Ovary (tissue), 9 donors: ENCODE data around the gene PRCD. TPM values are rescaled to one million over a fixed set of nuclear protein-coding genes. Genes with fewer than 3 reads are reported as not detected.

Source experiments
- DNase-seq, 5 donors: peaks; one replicate each; pipeline ENCODE4 v3.0.0-alpha.2; 2019 to 2020
- H3K27ac ChIP-seq, 2 donors: fragments of 200-600 bp; one replicate each; pipeline versions ENCODE4 v1.5.1 to v1.8.0; 2019 to 2022
- H3K27me3 ChIP-seq: fragments of 200-600 bp; one replicate; pipeline ENCODE4 v1.8.0; 2022
- H3K36me3 ChIP-seq: fragments of 200-600 bp; sonication (generic); one replicate; pipeline ENCODE4 v1.5.1; 2019
- H3K4me1 ChIP-seq: one replicate; pipeline ENCODE4 v1.8.1; 2013; ENCODE audit warnings: mild to moderate bottlenecking, moderate library complexity; ENCODE audit not compliant: insufficient read depth
- H3K4me3 ChIP-seq: fragments of 200-600 bp; sonication (generic); one replicate; pipeline ENCODE4 v1.5.1; 2017
- H3K9me3 ChIP-seq, 2 donors: fragments of 200-600 bp in 1 of 2; sonication (generic) in 1 of 2; one replicate each; pipeline versions ENCODE4 v1.5.1 to v1.8.1; 2013 to 2019; ENCODE audit warnings: mild to moderate bottlenecking in 1 of 2, moderate library complexity in 1 of 2
- CTCF ChIP-seq, 3 donors: fragments of 450-650 bp in 2 of 3; fragments of 200-600 bp in 1 of 3; IDR thresholded peaks; one replicate each; pipeline versions ENCODE4 v1.5.1 to v1.8.0; 2016 to 2022; ENCODE audit warnings: antibody characterized with exemption in 3 of 3, mild to moderate bottlenecking in 1 of 3
- EP300 ChIP-seq: sonication (generic); formaldehyde crosslinking; IDR thresholded peaks from one replicate; pipeline ENCODE4 v1.6.1; 2017; ENCODE audit warnings: antibody characterized with exemption
- POLR2A ChIP-seq: fragments of 450-650 bp; IDR thresholded peaks from one replicate; pipeline ENCODE4 v1.6.1; 2017; ENCODE audit warnings: antibody characterized with exemption, mild to moderate bottlenecking, moderate library complexity
- WGBS, 3 donors: extraction: QIAGEN DNeasy Blood & Tissue Kit in 1 of 3; methylation state at CpG; one replicate each; pipeline versions ENCODE4 v1.1.5 to v1.1.7; 2013 to 2017; 5-methylcytosine and 5-hydroxymethylcytosine counted together
- intact Hi-C, 4 donors: fragments of 100-400 bp; cut with DNase I; formaldehyde crosslinking; loops; one replicate each; pipeline versions ENCODE4 v1.11.0 to v1.15.1; 2022 to 2023
- polyA plus RNA-seq, 2 donors: library from polyadenylated mRNA; stranded (reverse); fragments of 200-250 nt in 1 of 2; fragments of 350-450 nt in 1 of 2; fragmentation: Illumina TruSeq in 1 of 2; extraction: RNeasy Lipid Tissue Mini Kit (QIAGEN cat#74804) in 1 of 2; gene quantifications; one replicate each; pipeline ENCODE4 v1.2.3, GENCODE V29; 2013 to 2014
- total RNA-seq, 7 donors: library from RNA; depleted of rRNA in 2 of 7; stranded (reverse); fragments of >200 nt in 2 of 7; fragmentation: NEBNext Ultra II Directional in 3 of 7; extraction: Animal tissue kit (Norgen Biotek cat#: 25700) in 3 of 7; gene quantifications; one replicate each; pipeline versions ENCODE4 v1.1.0 to v1.2.4, GENCODE V29; 2016 to 2023
- donor health status: DM: no; HTN: no; CAD: no; lungs with moderate emphysema.
- donor health status: DM: no; HTN: no; CAD: no.
- donor health status: Bipolar disorder and iron deficiency.
- donor health status: DM: yes; HTN: yes; CAD: no.
- donor health status: DM: no; HTN: no; CAD: no.
- donor health status: DM: yes; HTN: yes; CAD: no.

Gene PRCD
- total and polyA plus RNA-seq, 9 donors: 1.5 to 12.2 (median 2.8) TPM

GRCh38 chr17:76492123-76492988 is 47.5 kb upstream of the PRCD start:
- no peak for TF ChIP-seq CTCF (IDR thresholded peaks at IDR 0.05)
- no peak for TF ChIP-seq POLR2A
- no peak for TF ChIP-seq EP300
- intact Hi-C loops: no loop called here
- 83 to 87% (median 84%) methylated on average over 10 to 11 of the region's 11 CpGs for WGBS, 3 donors

GRCh38 chr17:76492989-76493501 is 46.8 kb upstream of the PRCD start:
- H3K27me3 ChIP-seq: no peaks in the 10 kb centered on the region
- H3K36me3 ChIP-seq: no peaks in the 10 kb centered on the region
- TF ChIP-seq CTCF (IDR thresholded peaks at IDR 0.05) (no peak), EP300 (no peak), POLR2A (no peak)
- H3K9me3 ChIP-seq: no peaks in the 10 kb centered on the region
- intact Hi-C loops: no loop called here
- DNase-seq: peak in 3 of 5 donors; percentile 51 to 68 (median 55)
- peak overlapping the region in 1 of 2 donors; percentile 39 for H3K27ac ChIP-seq
- no peak overlapping the region for H3K4me3 ChIP-seq
- peaks cover 16% of the 10 kb centered on the region for H3K4me1 ChIP-seq
- WGBS, 3 donors: 17 to 25% (median 19%) methylated on average over 15 of the region's 15 CpGs

More at GRCh38 chr17:76492123-76492988, 47.5 kb upstream of the PRCD start:
- peak overlapping the region in 1 of 2 donors; percentile 39 for H3K27ac ChIP-seq
- H3K4me1 ChIP-seq: peaks cover 9% of the 10 kb centered on the region
- no peaks in the 10 kb centered on the region for H3K9me3 ChIP-seq
- no peak for DNase-seq
- no peaks in the 10 kb centered on the region for H3K27me3 ChIP-seq
- H3K36me3 ChIP-seq: no peaks in the 10 kb centered on the region
- H3K4me3 ChIP-seq: no peak overlapping the region

GRCh38 chr17:76493505-76494167 is 46.2 kb upstream of the PRCD start:
- WGBS, 3 donors: 68 to 77% (median 69%) methylated on average over 21 of the region's 21 CpGs
- DNase-seq: no peak
- Histone ChIP-seq H3K4me3 (no peak overlapping the region), H3K27ac (peak overlapping the region in 1 of 2 donors; percentile 39), H3K27me3 (no peaks in the 10 kb centered on the region), H3K9me3 (no peaks in the 10 kb centered on the region), H3K4me1 (peaks cover 21% of the 10 kb centered on the region), H3K36me3 (no peaks in the 10 kb centered on the region)
- intact Hi-C loops: no loop called here
- TF ChIP-seq EP300 (no peak), CTCF (IDR thresholded peaks at IDR 0.05) (no peak), POLR2A (no peak)

- WGBS, 3 donors: 79 to 85% (median 82%) methylated on average over 16 of the region's 16 CpGs
- Histone ChIP-seq H3K9me3 (no peaks in the 10 kb centered on the region), H3K4me1 (peaks cover 30% of the 10 kb centered on the region), H3K4me3 (no peak overlapping the region), H3K36me3 (no peaks in the 10 kb centered on the region), H3K27ac (no peak overlapping the region), H3K27me3 (no peaks in the 10 kb centered on the region)
- TF ChIP-seq POLR2A: no peak
- no peak for TF ChIP-seq CTCF (IDR thresholded peaks at IDR 0.05)
- no peak for TF ChIP-seq EP300
- DNase-seq: no peak
- intact Hi-C loops: no loop called here
These were observed 44.0 kb upstream of the PRCD start for GRCh38 chr17:76495663-76496400.
